SU-DHL-6 (cell line): ENCODE results near the gene MMP15.

ENCODE experiments used
- H2AFZ ChIP-seq: fragments of 200-600 bp; sonication (generic); 2 replicates; pipeline ENCODE4 v1.6.1; 2014; ENCODE audit warnings: low read depth, mild to moderate bottlenecking, moderate library complexity, mixed read lengths, antibody characterized with exemption, low read length; ENCODE audit not compliant: severe bottlenecking
- H3F3A ChIP-seq: fragments of 200-600 bp; shearing (Covaris generic); 2 replicates; pipeline ENCODE4 v1.6.0; 2016; ENCODE audit warnings: antibody characterized with exemption, mild to moderate bottlenecking; ENCODE audit not compliant: insufficient read depth
- H3K27ac ChIP-seq: fragments of 200-600 bp; sonication (generic); 2 replicates; pipeline ENCODE4 v1.5.1; 2016; ENCODE audit warnings: low read depth, mild to moderate bottlenecking, low read length, moderate library complexity, mixed read lengths
- H3K27me3 ChIP-seq: fragments of 200-600 bp; sonication (generic), shearing (Covaris generic); 2 replicates; pipeline ENCODE4 v1.6.0; 2014; ENCODE audit warnings: mild to moderate bottlenecking, low read length
- H3K36me3 ChIP-seq: fragments of 200-600 bp; sonication (generic); 2 replicates; pipeline ENCODE4 v1.6.1; 2014; ENCODE audit warnings: mild to moderate bottlenecking, low read length, mixed read lengths
- H3K4me2 ChIP-seq: fragments of 300-600, 200-600 bp; shearing (Covaris generic), sonication (generic); 2 replicates; pipeline ENCODE4 v1.6.0; 2014; ENCODE audit warnings: low read length, low read depth, mild to moderate bottlenecking; ENCODE audit not compliant: poor library complexity, severe bottlenecking
- H3K4me3 ChIP-seq: fragments of 200-600 bp; sonication (generic); 2 replicates; pipeline ENCODE4 v1.5.1; 2014; ENCODE audit warnings: antibody characterized with exemption, low read length, mild to moderate bottlenecking, mixed read lengths; ENCODE audit not compliant: insufficient read depth, poor library complexity, severe bottlenecking
- H3K79me2 ChIP-seq: fragments of 200-600 bp; sonication (generic); 2 replicates; pipeline ENCODE4 v1.6.1; 2014; ENCODE audit warnings: mild to moderate bottlenecking, low read length, moderate library complexity; ENCODE audit not compliant: insufficient read depth
- H3K9ac ChIP-seq: fragments of 200-600 bp; sonication (generic); 2 replicates; pipeline ENCODE4 v1.7.0; 2014; ENCODE audit warnings: mild to moderate bottlenecking, low read length
- H3K9me2 ChIP-seq: fragments of 200-600 bp; sonication (generic); replicated peaks from 2 replicates; pipeline ENCODE4 v1.6.1; 2014; ENCODE audit warnings: low read length; ENCODE audit not compliant: insufficient read depth
- H3K9me3 ChIP-seq: fragments of 200-600 bp; sonication (generic); 2 replicates; pipeline ENCODE4 v1.6.1; 2014; ENCODE audit warnings: low read length, mixed read lengths; ENCODE audit not compliant: insufficient read depth
- H4K20me1 ChIP-seq: fragments of 200-600 bp; sonication (generic); 2 replicates; pipeline ENCODE4 v1.6.1; 2014; ENCODE audit warnings: low read depth, mild to moderate bottlenecking, antibody characterized with exemption, low read length, moderate library complexity, mixed read lengths
- CTCF ChIP-seq: fragments of 200-600 bp; sonication (generic); IDR thresholded peaks from one replicate; pipeline ENCODE4 v1.5.1; 2017; ENCODE audit warnings: antibody characterized with exemption, mild to moderate bottlenecking, low read length, moderate library complexity; ENCODE audit not compliant: insufficient read depth, poor library complexity, severe bottlenecking
- EZH2phosphoT487 ChIP-seq: fragments of 200-600 bp; sonication (generic), shearing (Covaris generic); conservative IDR thresholded peaks from 2 replicates; pipeline ENCODE4 v1.6.1; 2018; ENCODE audit warnings: mild to moderate bottlenecking, antibody characterized with exemption, low read length, moderate library complexity, mixed read lengths

Gene MMP15

GRCh38 chr16:58084635-58085034 is 59.1 kb downstream of the MMP15 start:
- Histone ChIP-seq H3K79me2 (no peaks in the 10 kb centered on the region), H4K20me1 (no peaks in the 10 kb centered on the region), H3K27me3 (no peaks in the 10 kb centered on the region), H3K4me3 (no peak overlapping the region), H3F3A (no peaks in the 10 kb centered on the region), H3K36me3 (no peaks in the 10 kb centered on the region), H3K27ac (no peak overlapping the region), H2AFZ (no peak overlapping the region), H3K9me3 (no peaks in the 10 kb centered on the region), H3K9ac (no peak overlapping the region), H3K9me2 (no peaks in the 10 kb centered on the region), H3K4me2 (no peak overlapping the region)
- no peak for TF ChIP-seq CTCF
- no peak for TF ChIP-seq EZH2phosphoT487

DNA sequence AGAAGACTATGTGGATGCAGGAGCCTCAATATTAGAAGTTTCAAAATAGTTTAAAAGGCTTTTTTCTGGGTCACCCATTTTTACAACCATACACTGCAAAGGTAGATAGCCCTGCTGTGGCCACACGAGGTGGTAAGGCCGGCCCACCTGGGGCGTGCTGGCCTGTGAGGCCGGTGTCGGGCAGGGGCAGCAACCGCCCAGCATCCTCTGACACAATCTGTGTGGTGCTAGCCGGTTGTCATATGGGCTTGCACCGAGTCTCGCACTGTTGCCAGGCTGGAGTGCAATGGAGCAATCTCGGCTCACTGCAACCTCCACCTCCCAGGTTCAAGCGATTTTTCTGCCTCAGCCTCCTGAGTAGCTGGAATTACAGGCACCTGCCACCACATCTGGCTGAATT is 59.6 kb downstream of the MMP15 start:
- H3K9me2 ChIP-seq, result no peaks in the 10 kb centered on the region
- TF ChIP-seq CTCF (no peak), EZH2phosphoT487 (no peak)
- H3K4me2 ChIP-seq, result no peak overlapping the region

DNA sequence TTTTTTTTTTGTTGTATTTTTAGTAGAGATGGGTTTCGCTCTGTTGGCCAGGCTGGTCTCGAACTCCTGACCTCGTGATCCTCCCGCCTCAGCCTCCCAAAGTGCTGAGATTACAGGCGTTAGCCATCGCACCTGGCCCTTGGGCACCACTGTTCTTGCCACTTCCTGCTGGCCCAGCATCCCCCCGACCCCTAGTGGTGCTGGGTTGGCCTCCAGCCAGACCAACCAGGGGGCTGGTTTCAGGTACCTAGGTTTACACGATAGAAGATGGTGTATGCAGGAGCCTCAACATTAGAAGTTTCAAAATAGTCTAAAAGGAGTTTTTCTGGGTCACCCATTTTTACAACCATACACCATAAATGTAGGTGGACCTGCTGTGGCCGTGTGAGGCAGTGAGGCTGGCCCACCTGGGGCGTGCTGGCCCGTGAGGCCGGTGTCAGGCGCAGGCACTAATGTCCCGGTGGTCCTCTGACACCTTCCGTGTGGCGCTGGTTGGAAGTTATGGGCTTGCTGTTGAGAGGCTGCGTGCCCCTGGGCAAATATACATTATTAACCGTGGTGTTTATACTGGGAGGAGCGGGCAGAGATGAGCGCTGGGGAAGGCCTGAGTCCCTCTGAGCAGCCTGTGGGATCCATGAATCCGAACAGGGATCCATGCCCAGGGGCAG is 60.2 kb downstream of the MMP15 start:
- Histone ChIP-seq H3K4me3 (no peak overlapping the region), H3K79me2 (no peaks in the 10 kb centered on the region), H4K20me1 (no peaks in the 10 kb centered on the region), H3K9me3 (no peaks in the 10 kb centered on the region), H3F3A (no peaks in the 10 kb centered on the region), H3K9ac (no peak overlapping the region), H3K27me3 (no peaks in the 10 kb centered on the region), H3K4me2 (no peak overlapping the region), H3K27ac (no peak overlapping the region), H3K9me2 (no peaks in the 10 kb centered on the region), H3K36me3 (no peaks in the 10 kb centered on the region), H2AFZ (no peak overlapping the region)
- no peak for TF ChIP-seq CTCF
- no peak for TF ChIP-seq EZH2phosphoT487

More for the DNA sequence above, 59.6 kb downstream of the MMP15 start:
- Histone ChIP-seq H4K20me1 (no peaks in the 10 kb centered on the region), H3K4me3 (no peak overlapping the region), H3K36me3 (no peaks in the 10 kb centered on the region), H3K9ac (no peak overlapping the region), H3K27me3 (no peaks in the 10 kb centered on the region), H3K27ac (no peak overlapping the region), H3K9me3 (no peaks in the 10 kb centered on the region), H3F3A (no peaks in the 10 kb centered on the region), H2AFZ (no peak overlapping the region), H3K79me2 (no peaks in the 10 kb centered on the region)
